AG09309 (cell line): ENCODE measurements around the gene COL20A1.

Source experiments
- DNase-seq: peaks from one replicate; pipeline ENCODE4 v3.0.0-alpha.2; 2010; ENCODE audit warnings: low read depth
- H3K4me3 ChIP-seq: 2 replicates; pipeline ENCODE4 v1.5.1; 2011; ENCODE audit warnings: mild to moderate bottlenecking, low read depth, low read length, moderate library complexity; ENCODE audit not compliant: control insufficient read depth
- CTCF ChIP-seq: IDR thresholded peaks from 2 replicates; pipeline ENCODE4 v1.5.1; 2011; ENCODE audit warnings: mild to moderate bottlenecking, low read depth, low read length, inconsistent platforms; ENCODE audit not compliant: insufficient read depth, control insufficient read depth; ENCODE audit errors: missing control alignments

Gene COL20A1

GRCh38 chr20:63359164-63359934, 66.4 kb downstream of the COL20A1 start:
- no peak overlapping the region for H3K4me3 ChIP-seq
- no peak for TF ChIP-seq CTCF
- no peak for DNase-seq

- no peak overlapping the region for H3K4me3 ChIP-seq
- TF ChIP-seq CTCF = no peak
- no peak for DNase-seq
Observed at GRCh38 chr20:63359937-63360849, 67.2 kb downstream of the COL20A1 start.

- DNase-seq = no peak
Observed at GRCh38 chr20:63360850-63361518, 68.0 kb downstream of the COL20A1 start, which contains the start of gene CHRNA4. Gene CHRNA4, minus strand, starts transcription at chr20:63361349. Its CDS starts 184 bp downstream, at chr20:63361165.

GRCh38 chr20:63361519-63362435, 68.8 kb downstream of the COL20A1 start:
- H3K4me3 ChIP-seq = no peak overlapping the region
- TF ChIP-seq CTCF = no peak
- no peak for DNase-seq

More at GRCh38 chr20:63360850-63361518, 68.0 kb downstream of the COL20A1 start, which contains the start of gene CHRNA4:
- H3K4me3 ChIP-seq = no peak within 1 kb of the TSS
- no peak for TF ChIP-seq CTCF

GRCh38 chr20:63362436-63363009, 69.5 kb downstream of the COL20A1 start:
- no peak for DNase-seq
- H3K4me3 ChIP-seq = no peak overlapping the region
- TF ChIP-seq CTCF = no peak
